SH-SY5Y (cell line): ENCODE measurements around the gene ZNF764.

Experiments used
- GATA2 ChIP-seq: IDR thresholded peaks from 2 replicates; pipeline ENCODE4 v1.6.1; 2011; ENCODE audit warnings: mild to moderate bottlenecking, low read depth, low read length
- GATA3 ChIP-seq: IDR thresholded peaks from 2 replicates; pipeline ENCODE4 v1.6.1; 2011; ENCODE audit warnings: low read depth, mild to moderate bottlenecking, low read length, moderate library complexity

DNA sequence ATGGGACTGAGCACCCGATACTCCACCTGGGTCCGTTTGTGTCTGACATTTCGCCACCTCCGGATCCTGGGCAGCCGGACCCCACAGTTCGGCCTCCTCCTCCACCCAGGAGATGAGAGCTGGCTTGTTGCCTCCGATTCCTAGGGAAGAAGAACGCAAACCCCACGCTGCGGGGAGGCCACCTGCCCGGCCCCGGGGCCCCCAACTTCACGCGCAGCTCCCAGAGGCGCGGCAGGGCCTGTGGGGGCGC is 542 bp downstream of the ZNF764 start:
- TF ChIP-seq GATA2, result no peak
- no peak for TF ChIP-seq GATA3
